Subcutaneous abdominal adipose tissue (tissue), 5 donors: ENCODE measurements around the gene SIX2.

Source experiments
- H3K27ac ChIP-seq: one replicate; pipeline ENCODE4 v1.7.0; 2013; ENCODE audit warnings: low read depth, mild to moderate bottlenecking, inconsistent platforms, low read length, moderate library complexity
- H3K27me3 ChIP-seq, 5 donors: one replicate each; pipeline ENCODE4 v1.7.0; 2013; ENCODE audit warnings: low read length in 5 of 5, inconsistent platforms in 1 of 5; ENCODE audit not compliant: control insufficient read depth in 5 of 5, insufficient read depth in 4 of 5
- H3K36me3 ChIP-seq, 5 donors: one replicate each; pipeline ENCODE4 v1.7.0; 2013; ENCODE audit warnings: low read length in 5 of 5; ENCODE audit not compliant: control insufficient read depth in 5 of 5, insufficient read depth in 5 of 5
- H3K4me1 ChIP-seq, 5 donors: one replicate each; pipeline ENCODE4 v1.7.0; 2013; ENCODE audit warnings: low read length in 5 of 5, mild to moderate bottlenecking in 3 of 5, moderate library complexity in 1 of 5; ENCODE audit not compliant: control insufficient read depth in 5 of 5, insufficient read depth in 5 of 5
- H3K4me3 ChIP-seq, 5 donors: one replicate each; pipeline ENCODE4 v1.7.0; 2013; ENCODE audit warnings: low read length in 5 of 5, low read depth in 1 of 5
- H3K9ac ChIP-seq, 5 donors: one replicate each; pipeline ENCODE4 v1.7.0; 2013; ENCODE audit warnings: low read length in 5 of 5, mild to moderate bottlenecking in 4 of 5, moderate library complexity in 3 of 5
- H3K9me3 ChIP-seq, 5 donors: one replicate each; pipeline ENCODE4 v1.7.0; 2013; ENCODE audit warnings: low read length in 5 of 5; ENCODE audit not compliant: control insufficient read depth in 5 of 5
- donor health status: healthy.
- donor health status: healthy.
- donor health status: healthy.
- donor health status: healthy.
- donor health status: healthy.

Gene SIX2

GRCh38 chr2:44959855-44960254, 49.4 kb downstream of the SIX2 start:
- H3K9me3 ChIP-seq = no peaks in the 10 kb centered on the region
- no peak overlapping the region for H3K4me3 ChIP-seq
- peaks cover 3 to 12% (median 11%) of the 10 kb centered on the region in 5 donors for H3K4me1 ChIP-seq
- H3K36me3 ChIP-seq = no peaks in the 10 kb centered on the region
- no peak overlapping the region for H3K9ac ChIP-seq
- H3K27ac ChIP-seq = no peak overlapping the region
- peaks cover 13 to 24% (median 20%) of the 10 kb centered on the region in 5 donors for H3K27me3 ChIP-seq

DNA sequence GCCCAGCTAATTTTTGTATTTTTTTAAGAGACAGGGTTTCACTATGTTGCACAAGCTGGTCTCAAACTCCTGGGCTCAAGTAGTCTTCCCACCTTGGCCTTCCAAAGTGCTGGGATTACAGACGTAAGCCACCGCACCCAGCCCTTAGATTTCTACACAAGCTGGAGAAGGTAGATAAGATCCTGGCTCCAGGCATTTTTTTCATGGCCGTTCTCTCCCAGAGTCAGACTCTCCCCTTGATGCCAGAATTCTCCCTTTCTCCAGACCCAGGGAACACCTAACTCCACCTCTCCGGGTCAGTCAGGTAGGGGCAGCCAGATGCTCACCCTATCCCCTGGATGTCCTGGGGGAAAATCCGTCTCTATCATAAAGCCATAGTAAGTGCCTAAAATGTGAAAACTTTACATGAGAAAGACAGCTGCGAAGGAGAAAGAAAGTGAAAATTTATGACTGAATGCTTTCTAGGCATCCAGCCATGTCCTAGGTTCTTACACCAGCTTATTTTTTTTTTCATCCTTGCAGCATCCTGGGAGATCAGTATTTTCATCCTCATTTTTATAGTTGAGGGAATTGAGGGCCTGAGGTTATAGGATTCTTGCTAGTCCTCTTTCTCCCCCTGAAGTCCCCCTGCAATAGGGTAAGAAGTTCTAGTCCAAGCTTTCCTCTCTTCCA, 51.5 kb downstream of the SIX2 start:
- Histone ChIP-seq H3K36me3 (no peaks in the 10 kb centered on the region), H3K4me1 (peaks cover 3 to 24% (median 19%) of the 10 kb centered on the region in 5 donors), H3K9ac (no peak overlapping the region), H3K27ac (no peak overlapping the region), H3K9me3 (no peaks in the 10 kb centered on the region), H3K4me3 (no peak overlapping the region), H3K27me3 (peaks cover 29 to 41% (median 40%) of the 10 kb centered on the region in 5 donors)

GRCh38 chr2:44956843-44957242, 52.4 kb downstream of the SIX2 start:
- peaks cover 29 to 46% (median 44%) of the 10 kb centered on the region in 5 donors for H3K27me3 ChIP-seq

GRCh38 chr2:44955593-44956392, 53.5 kb downstream of the SIX2 start:
- peak overlapping the region in 4 of 5 donors; percentile 34 to 53 (median 42) for H3K4me3 ChIP-seq
- H3K27ac ChIP-seq = no peak overlapping the region
- no peaks in the 10 kb centered on the region for H3K9me3 ChIP-seq
- no peak overlapping the region for H3K9ac ChIP-seq
- peaks cover 3 to 36% (median 31%) of the 10 kb centered on the region in 5 donors for H3K4me1 ChIP-seq
- no peaks in the 10 kb centered on the region for H3K36me3 ChIP-seq
- peaks cover 36 to 54% (median 51%) of the 10 kb centered on the region in 5 donors for H3K27me3 ChIP-seq

More at GRCh38 chr2:44956843-44957242, 52.4 kb downstream of the SIX2 start:
- no peak overlapping the region for H3K9ac ChIP-seq
- H3K9me3 ChIP-seq = no peaks in the 10 kb centered on the region
- H3K36me3 ChIP-seq = no peaks in the 10 kb centered on the region
- no peak overlapping the region for H3K27ac ChIP-seq
- H3K4me1 ChIP-seq = peaks cover 3 to 33% (median 29%) of the 10 kb centered on the region in 5 donors
- H3K4me3 ChIP-seq = no peak overlapping the region
